LNCAP (cell line): ENCODE data around the gene NPAS3.

Experiments
- TF ChIP-seq, protein P1 (sequence below): fragments of 450-650 bp; IDR thresholded peaks from 2 replicates; pipeline ENCODE4 v1.5.1; 2017; ENCODE audit warnings: mild to moderate bottlenecking

NPAS3 gene

DNA sequence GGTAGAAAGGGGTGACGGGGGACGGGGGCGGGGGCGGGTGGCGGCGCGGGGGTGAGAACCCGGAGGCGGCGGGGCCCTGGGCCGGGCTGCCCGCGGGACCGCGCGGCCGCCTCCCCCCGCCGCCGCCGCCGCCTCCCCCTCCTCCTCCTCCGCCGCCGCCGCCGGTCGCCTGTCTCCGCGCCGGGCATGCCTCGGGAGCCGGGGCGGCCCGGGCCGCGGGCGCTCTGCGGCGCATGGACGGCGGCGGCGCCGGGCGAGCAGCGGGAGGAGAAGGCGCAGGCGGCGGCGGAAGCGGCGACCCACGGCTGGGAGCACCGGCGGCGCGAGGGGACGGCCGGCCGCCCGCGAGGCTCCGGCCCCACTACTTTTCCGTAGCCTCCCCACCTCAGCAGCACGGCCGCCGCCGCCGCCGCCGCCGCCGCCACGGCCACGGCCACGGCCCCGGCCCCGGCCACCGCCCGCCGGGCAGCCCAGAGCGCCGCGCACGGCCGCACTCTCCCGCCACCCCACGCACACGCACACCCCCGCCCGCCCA, at the start of gene NPAS3:
Gene NPAS3, plus strand, starts transcription at position 161 of the 535 bp plus-strand sequence.
- TF ChIP-seq, protein P1, sequence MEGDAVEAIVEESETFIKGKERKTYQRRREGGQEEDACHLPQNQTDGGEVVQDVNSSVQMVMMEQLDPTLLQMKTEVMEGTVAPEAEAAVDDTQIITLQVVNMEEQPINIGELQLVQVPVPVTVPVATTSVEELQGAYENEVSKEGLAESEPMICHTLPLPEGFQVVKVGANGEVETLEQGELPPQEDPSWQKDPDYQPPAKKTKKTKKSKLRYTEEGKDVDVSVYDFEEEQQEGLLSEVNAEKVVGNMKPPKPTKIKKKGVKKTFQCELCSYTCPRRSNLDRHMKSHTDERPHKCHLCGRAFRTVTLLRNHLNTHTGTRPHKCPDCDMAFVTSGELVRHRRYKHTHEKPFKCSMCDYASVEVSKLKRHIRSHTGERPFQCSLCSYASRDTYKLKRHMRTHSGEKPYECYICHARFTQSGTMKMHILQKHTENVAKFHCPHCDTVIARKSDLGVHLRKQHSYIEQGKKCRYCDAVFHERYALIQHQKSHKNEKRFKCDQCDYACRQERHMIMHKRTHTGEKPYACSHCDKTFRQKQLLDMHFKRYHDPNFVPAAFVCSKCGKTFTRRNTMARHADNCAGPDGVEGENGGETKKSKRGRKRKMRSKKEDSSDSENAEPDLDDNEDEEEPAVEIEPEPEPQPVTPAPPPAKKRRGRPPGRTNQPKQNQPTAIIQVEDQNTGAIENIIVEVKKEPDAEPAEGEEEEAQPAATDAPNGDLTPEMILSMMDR: no peak

GRCh38 chr14:32896979-32897697, 41.5 kb upstream of the NPAS3 start:
- TF ChIP-seq, protein P1: no peak

GRCh38 chr14:32897698-32898064, 41.0 kb upstream of the NPAS3 start:
- TF ChIP-seq, protein P1: no peak

DNA sequence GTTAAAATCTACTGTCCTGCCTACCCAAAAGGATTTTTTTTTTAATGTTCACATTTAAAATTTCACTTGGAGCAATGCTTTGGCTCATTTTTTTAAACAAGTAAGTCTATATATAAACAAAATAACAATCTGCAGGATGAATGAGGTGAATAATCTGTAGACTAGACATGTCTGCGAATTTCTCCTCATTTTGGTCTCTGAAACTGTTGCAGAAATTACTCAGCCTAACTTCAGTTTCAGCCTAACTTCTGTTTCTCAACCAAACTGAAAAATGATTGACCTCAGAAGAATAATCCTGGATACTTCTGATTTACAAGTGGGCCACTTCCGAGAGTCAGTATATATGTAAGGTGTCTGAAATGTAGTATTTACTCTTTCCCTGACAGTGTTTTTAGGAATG, 39.8 kb upstream of the NPAS3 start:
- TF ChIP-seq, protein P1: no peak

- TF ChIP-seq, protein P1: no peak
These were observed 38.1 kb upstream of the NPAS3 start for GRCh38 chr14:32900547-32900946.

DNA sequence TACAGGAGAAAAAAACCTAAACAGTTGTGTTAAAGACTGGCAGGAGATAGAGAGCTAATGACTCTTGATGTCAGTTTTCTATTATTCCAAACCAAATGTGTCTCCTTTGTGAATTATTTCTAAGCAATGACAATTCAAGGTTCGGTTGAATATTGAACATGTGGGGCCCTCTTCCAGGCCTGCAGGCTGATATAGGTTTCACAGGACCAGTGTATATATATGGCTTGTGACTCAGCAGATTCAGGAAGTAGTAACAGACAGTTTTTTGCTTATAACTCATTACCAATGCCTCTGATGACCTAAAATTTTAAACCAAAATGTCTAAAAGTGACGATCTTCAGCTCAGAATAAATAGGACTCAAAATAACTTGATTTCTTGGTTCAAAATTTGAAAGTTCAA, 33.7 kb upstream of the NPAS3 start:
- TF ChIP-seq, protein P1: no peak

DNA sequence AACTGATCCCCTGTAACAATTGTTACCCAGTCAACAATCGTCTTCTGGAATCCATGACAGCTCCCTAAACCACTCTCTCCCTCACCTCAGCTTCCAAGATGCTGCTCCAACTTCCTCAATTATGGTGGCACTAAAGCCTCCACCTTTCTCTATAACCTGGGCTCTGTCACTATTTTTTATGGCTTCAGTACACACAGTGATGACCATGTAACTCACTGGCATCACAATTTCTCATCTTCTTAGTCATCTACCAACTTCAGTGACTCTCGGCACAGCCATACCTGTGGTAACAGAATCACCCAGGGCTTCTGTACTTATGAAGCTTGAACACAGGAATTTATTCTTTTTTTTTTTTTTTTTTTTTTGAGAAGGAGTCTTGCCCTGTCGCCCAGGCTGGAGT, 32.0 kb upstream of the NPAS3 start:
- TF ChIP-seq, protein P1: no peak
